MG63 (cell line): ENCODE results near the gene DGKE. TPM values are rescaled to one million over a fixed set of nuclear protein-coding genes. Genes with fewer than 3 reads are reported as not detected.
A peak's percentile ranks its signal among the peaks of the same experiment; 100 is the strongest.

Source experiments
- DNase-seq: peaks from one replicate; pipeline ENCODE4 v3.0.0-alpha.2; 2020
- H3K27me3 ChIP-seq: fragments of 250-450 bp; sonication (Bioruptor Pico); 2 replicates; pipeline ENCODE4 v1.5.1; 2020; ENCODE audit warnings: mild to moderate bottlenecking, moderate library complexity
- H3K36me3 ChIP-seq: fragments of 250-450 bp; sonication (Bioruptor Pico); 2 replicates; pipeline ENCODE4 v1.5.1; 2020; ENCODE audit warnings: mild to moderate bottlenecking, moderate library complexity
- H3K4me3 ChIP-seq: fragments of 250-450 bp; sonication (Bioruptor Pico); 2 replicates; pipeline ENCODE4 v1.5.1; 2020; ENCODE audit warnings: mild to moderate bottlenecking, moderate library complexity
- H3K9me3 ChIP-seq: fragments of 250-450 bp; sonication (Bioruptor Pico); 2 replicates; pipeline ENCODE4 v1.5.1; 2020; ENCODE audit warnings: mild to moderate bottlenecking, moderate library complexity
- total RNA-seq: library from RNA; depleted of rRNA; stranded (reverse); fragments of >200 nt; shearing (Covaris generic); gene quantifications from 2 replicates; pipeline ENCODE4 v1.2.3, GENCODE V29; 2014; ENCODE audit warnings: low replicate concordance

The DGKE gene
- total RNA-seq, 1 experiment from 2014 or later, result 4.0 TPM

GRCh38 chr17:56892333-56892732 lies 58.4 kb downstream of the DGKE start:
- H3K36me3 ChIP-seq, result peaks cover 100% of the 10 kb centered on the region
- no peak for DNase-seq

GRCh38 chr17:56893503-56893902 lies 59.6 kb downstream of the DGKE start:
- peaks cover 100% of the 10 kb centered on the region for H3K36me3 ChIP-seq
- no peaks in the 10 kb centered on the region for H3K27me3 ChIP-seq

More at GRCh38 chr17:56892333-56892732, 58.4 kb downstream of the DGKE start:
- H3K9me3 ChIP-seq, result no peaks in the 10 kb centered on the region
- no peak overlapping the region for H3K4me3 ChIP-seq
- H3K27me3 ChIP-seq, result no peaks in the 10 kb centered on the region

GRCh38 chr17:56894859-56895455 lies 61.0 kb downstream of the DGKE start:
- Histone ChIP-seq H3K9me3 (no peaks in the 10 kb centered on the region), H3K36me3 (peaks cover 100% of the 10 kb centered on the region), H3K27me3 (no peaks in the 10 kb centered on the region), H3K4me3 (no peak overlapping the region)
- no peak for DNase-seq

More at GRCh38 chr17:56893503-56893902, 59.6 kb downstream of the DGKE start:
- no peak for DNase-seq
- H3K4me3 ChIP-seq, result no peak overlapping the region
- no peaks in the 10 kb centered on the region for H3K9me3 ChIP-seq

- DNase-seq, result no peak
- Histone ChIP-seq H3K4me3 (no peak overlapping the region), H3K9me3 (no peaks in the 10 kb centered on the region), H3K36me3 (peaks cover 100% of the 10 kb centered on the region), H3K27me3 (no peaks in the 10 kb centered on the region)
These were observed 62.4 kb downstream of the DGKE start for GRCh38 chr17:56896217-56896967.

- peaks cover 100% of the 10 kb centered on the region for H3K36me3 ChIP-seq
- no peaks in the 10 kb centered on the region for H3K27me3 ChIP-seq
- DNase-seq, result no peak
- H3K4me3 ChIP-seq, result no peak overlapping the region
- no peaks in the 10 kb centered on the region for H3K9me3 ChIP-seq
These were observed 63.0 kb downstream of the DGKE start for GRCh38 chr17:56896968-56897359.

- no peak overlapping the region for H3K4me3 ChIP-seq
- peaks cover 100% of the 10 kb centered on the region for H3K36me3 ChIP-seq
- no peak for DNase-seq
- H3K27me3 ChIP-seq, result no peaks in the 10 kb centered on the region
- H3K9me3 ChIP-seq, result no peaks in the 10 kb centered on the region
These were observed 63.9 kb downstream of the DGKE start for GRCh38 chr17:56897646-56898424.

- Histone ChIP-seq H3K9me3 (no peaks in the 10 kb centered on the region), H3K27me3 (no peaks in the 10 kb centered on the region), H3K36me3 (peaks cover 100% of the 10 kb centered on the region), H3K4me3 (no peak overlapping the region)
- DNase-seq, result no peak
These were observed 64.9 kb downstream of the DGKE start for GRCh38 chr17:56898874-56899273.

DNA sequence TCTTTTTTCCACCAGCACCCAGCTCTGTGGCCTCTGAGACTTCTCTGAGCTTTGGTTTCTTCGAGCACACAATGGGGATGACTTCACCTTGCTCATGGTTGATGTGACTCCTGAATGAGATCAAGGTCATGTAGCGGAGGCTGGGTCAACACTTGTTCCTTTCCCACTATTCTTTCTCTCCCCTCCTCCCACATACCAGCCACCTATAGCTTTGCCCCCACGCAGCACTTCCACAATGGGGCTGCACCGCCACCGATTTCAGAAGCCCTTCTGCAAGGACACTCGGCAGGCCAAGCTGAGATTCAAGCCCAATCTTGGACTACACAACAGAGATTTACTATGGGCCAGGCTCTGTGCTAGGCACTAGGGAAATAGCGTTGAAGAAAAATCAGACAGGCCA lies 65.5 kb downstream of the DGKE start:
- Histone ChIP-seq H3K36me3 (peaks cover 100% of the 10 kb centered on the region), H3K4me3 (no peak overlapping the region)

DNA sequence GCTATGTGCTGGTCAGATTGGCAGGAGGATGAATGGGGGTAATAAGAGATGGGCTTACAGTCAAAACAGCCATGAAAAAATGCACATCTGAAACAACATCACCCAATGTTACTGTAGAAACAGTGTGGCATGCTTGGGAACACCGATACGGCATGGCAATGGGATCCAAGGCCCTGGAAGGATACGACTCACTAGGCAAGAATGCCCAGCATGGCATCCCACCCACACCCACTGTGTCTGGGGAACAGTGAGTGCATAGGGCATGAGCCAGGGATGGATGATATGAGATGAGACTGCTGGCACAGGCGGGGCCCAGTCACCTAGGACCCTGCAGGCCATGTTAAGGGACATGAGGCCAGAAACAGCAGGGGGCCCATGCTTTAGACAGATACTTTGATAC lies 68.4 kb downstream of the DGKE start:
- Histone ChIP-seq H3K9me3 (no peaks in the 10 kb centered on the region), H3K4me3 (no peak overlapping the region), H3K27me3 (no peaks in the 10 kb centered on the region), H3K36me3 (peaks cover 100% of the 10 kb centered on the region)
- peak; percentile 96 for DNase-seq

More for the DNA sequence above, 65.5 kb downstream of the DGKE start:
- Histone ChIP-seq H3K27me3 (no peaks in the 10 kb centered on the region), H3K9me3 (no peaks in the 10 kb centered on the region)
- DNase-seq, result no peak

DNA sequence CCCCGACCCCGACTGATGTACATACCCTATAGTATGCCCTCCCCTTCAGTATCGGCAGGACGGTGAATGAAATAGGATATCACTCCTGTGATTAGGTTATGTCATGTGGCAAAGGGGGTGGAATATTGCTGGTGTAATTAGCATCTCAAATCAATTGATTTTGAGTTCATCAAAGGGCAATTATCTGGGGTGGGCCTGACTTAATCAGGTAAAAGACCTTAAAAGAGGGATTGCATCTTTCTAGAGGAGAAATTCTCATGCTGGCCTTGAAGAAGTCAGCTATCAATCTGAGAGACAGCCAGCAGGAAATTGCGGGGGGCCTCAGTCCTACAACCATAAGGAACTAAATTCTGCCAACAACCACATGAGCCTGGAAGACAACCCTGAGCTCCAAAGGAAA lies 69.6 kb downstream of the DGKE start:
- Histone ChIP-seq H3K36me3 (peaks cover 100% of the 10 kb centered on the region), H3K9me3 (no peaks in the 10 kb centered on the region), H3K4me3 (no peak overlapping the region), H3K27me3 (no peaks in the 10 kb centered on the region)
- DNase-seq, result no peak

DNA sequence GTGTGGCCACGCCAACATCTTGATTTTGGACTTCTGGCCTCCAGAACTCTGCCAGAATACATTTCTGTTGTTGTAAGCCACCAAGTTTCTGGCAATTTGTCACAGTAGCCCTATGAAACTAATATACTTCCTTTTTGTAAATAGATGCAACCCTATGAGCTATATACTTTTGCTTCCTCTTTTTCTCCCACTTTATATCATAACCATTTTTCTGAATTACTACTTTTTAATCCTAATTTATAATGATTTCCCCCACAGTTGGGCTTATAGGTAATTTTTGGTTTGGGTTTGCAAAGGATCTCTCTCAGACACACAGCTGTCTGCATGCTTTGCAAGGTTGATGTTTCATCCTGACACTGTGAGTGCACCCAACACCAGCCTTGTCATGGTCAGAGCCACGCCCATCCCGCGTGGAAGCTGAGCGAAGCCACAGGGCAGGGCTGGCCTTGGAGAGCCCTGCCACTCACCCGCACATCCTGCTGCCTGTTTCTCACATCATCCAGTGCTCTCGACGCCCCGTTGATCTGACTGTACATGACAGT lies 74.1 kb downstream of the DGKE start:
- no peak for DNase-seq
- no peaks in the 10 kb centered on the region for H3K9me3 ChIP-seq
- H3K27me3 ChIP-seq, result no peaks in the 10 kb centered on the region
- H3K36me3 ChIP-seq, result peaks cover 94% of the 10 kb centered on the region
- no peak overlapping the region for H3K4me3 ChIP-seq

DNA sequence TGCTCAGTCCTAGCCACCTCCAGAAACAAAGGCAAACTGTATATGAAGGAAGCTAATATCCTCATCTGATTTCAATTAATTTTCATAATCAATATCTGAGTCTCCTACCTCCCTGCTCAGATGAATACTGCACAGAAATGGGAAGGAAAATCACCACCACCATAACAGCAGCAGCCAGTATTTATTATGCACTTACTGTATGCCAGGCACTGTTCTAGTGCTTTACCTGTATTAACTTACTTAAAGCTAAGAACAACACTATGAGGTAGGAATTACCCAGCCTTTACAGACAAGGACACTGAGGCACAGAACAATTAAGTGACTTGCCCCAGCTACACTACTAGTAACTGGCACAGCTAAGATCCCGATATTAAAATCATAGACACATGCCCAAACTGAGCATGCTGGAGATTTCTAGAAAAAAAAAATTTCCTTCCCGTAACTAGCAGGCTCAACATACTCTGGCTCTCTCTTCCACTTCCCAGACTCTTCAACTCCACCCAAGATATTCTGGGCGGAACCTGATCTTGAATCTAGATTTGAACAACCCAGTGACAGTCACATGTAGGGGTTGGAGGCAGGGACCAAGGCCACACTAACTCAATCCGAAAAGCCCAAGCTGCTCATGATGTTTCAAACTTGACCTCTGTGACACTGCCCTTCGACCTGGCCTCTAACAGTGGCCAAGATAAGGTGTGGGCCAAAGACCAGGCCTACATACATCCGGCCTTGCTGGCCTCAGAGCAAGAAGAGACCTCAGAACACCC lies 76.0 kb downstream of the DGKE start:
- H3K36me3 ChIP-seq, result peaks cover 75% of the 10 kb centered on the region
- no peaks in the 10 kb centered on the region for H3K9me3 ChIP-seq
- H3K4me3 ChIP-seq, result no peak overlapping the region
- no peak for DNase-seq
- H3K27me3 ChIP-seq, result no peaks in the 10 kb centered on the region

GRCh38 chr17:56910509-56911235 lies 76.7 kb downstream of the DGKE start:
- DNase-seq, result no peak
- no peaks in the 10 kb centered on the region for H3K9me3 ChIP-seq
- H3K27me3 ChIP-seq, result no peaks in the 10 kb centered on the region
- H3K4me3 ChIP-seq, result peak overlapping the region; percentile 93
- peaks cover 68% of the 10 kb centered on the region for H3K36me3 ChIP-seq

GRCh38 chr17:56912105-56912999 lies 78.4 kb downstream of the DGKE start:
- peaks cover 51% of the 10 kb centered on the region for H3K36me3 ChIP-seq
- H3K4me3 ChIP-seq, result peak overlapping the region; percentile 93
- peaks cover 2% of the 10 kb centered on the region for H3K9me3 ChIP-seq
- H3K27me3 ChIP-seq, result no peaks in the 10 kb centered on the region
- DNase-seq, result peak; percentile 53

- no peak for DNase-seq
- Histone ChIP-seq H3K4me3 (peak overlapping the region; percentile 93), H3K27me3 (no peaks in the 10 kb centered on the region), H3K36me3 (peaks cover 45% of the 10 kb centered on the region), H3K9me3 (peaks cover 7% of the 10 kb centered on the region)
These were observed 79.0 kb downstream of the DGKE start for GRCh38 chr17:56913000-56913311.
